Measurements from ENCODE around the gene CMIP. TPM values are rescaled to one million over a fixed set of nuclear protein-coding genes. Genes with fewer than 3 reads are reported as not detected.

Gene CMIP
- total and polyA plus RNA-seq, 10 of the 15 experiments (the other 5 are each of a cell fraction or from before 2014, with no cell fraction given) = 1.2 to 43.2 (median 4.4) TPM

GRCh38 chr16:81519301-81520150, 74.9 kb downstream of the CMIP start (continued):
- TF ChIP-seq NR2F1 (conservative IDR thresholded peaks at IDR 0.05) (peak; percentile 47; the same call in 1 of the 2 replicates), NFIC (IDR thresholded peaks at IDR 0.05; ENCODE audit: low read depth, low read length) (no peak), LARP7 (IDR thresholded peaks at IDR 0.05) (no peak), ZSCAN29 (IDR thresholded peaks at IDR 0.05) (no peak), ZNF384 (IDR thresholded peaks at IDR 0.05; ENCODE audit: borderline replicate concordance, low read depth, low read length) (no peak), IRF4 (IDR thresholded peaks at IDR 0.05; ENCODE audit: low read depth, low read length) (peak; percentile 52; the same call in 1 of the 2 replicates), PKNOX1 (IDR thresholded peaks at IDR 0.05) (peak; percentile 34; the same call in 1 of the 2 replicates), ASH2L (IDR thresholded peaks at IDR 0.05; ENCODE audit: borderline replicate concordance, low read depth) (no peak), SRF (IDR thresholded peaks at IDR 0.05; ENCODE audit: low read depth in 2 of 2, low read length in 2 of 2) (no peak), CHD2 (IDR thresholded peaks at IDR 0.05; ENCODE audit: borderline replicate concordance, low read depth, low read length) (no peak), MYC (IDR thresholded peaks at IDR 0.05; ENCODE audit: insufficient read depth, insufficient read length, insufficient replicate concordance, low read length, severe bottlenecking) (no peak), ZZZ3 (IDR thresholded peaks at IDR 0.05; ENCODE audit: control insufficient read depth, insufficient read length, low read depth) (no peak), ATF3 (IDR thresholded peaks at IDR 0.05; ENCODE audit: borderline replicate concordance, extremely low read depth, low read depth, low read length) (no peak), MEF2B (IDR thresholded peaks at IDR 0.05; ENCODE audit: partially characterized antibody, poor library complexity, severe bottlenecking) (peak; percentile 19), IRF3 (IDR thresholded peaks at IDR 0.05) (no peak), JUND (IDR thresholded peaks at IDR 0.05; ENCODE audit: low read depth, low read length) (no peak), RCOR1 (conservative IDR thresholded peaks at IDR 0.05; ENCODE audit: low read depth, low read length) (no peak), SREBF1 (IDR thresholded peaks at IDR 0.05; ENCODE audit: low read length) (no peak), YY1 (IDR thresholded peaks at IDR 0.05; ENCODE audit: low read depth, low read length) (0 out of 2 replicates have a peak, but pooled peaks have one; percentile 41), ZBTB33 (IDR thresholded peaks at IDR 0.05) (peak; percentile 76; the same call in 1 of the 2 replicates), STAT1 (conservative IDR thresholded peaks at IDR 0.05) (no peak), E4F1 (IDR thresholded peaks at IDR 0.05; ENCODE audit: borderline replicate concordance, partially characterized antibody) (no peak)

All from GM12878 (cell line).